Left lung (tissue), 10 donors: ENCODE data around the gene EZH1. TPM values are rescaled to one million over a fixed set of nuclear protein-coding genes. Genes with fewer than 3 reads are reported as not detected.
A peak's percentile ranks its signal among the peaks of the same experiment; 100 is the strongest.

Experiments used
- ATAC-seq: fragments of 200-7000 bp; cut with Tn5 transposase; one replicate; pipeline ENCODE4 v1.9.1; 2020; ENCODE audit warnings: moderate library complexity
- DNase-seq, 4 donors: peaks; one replicate each; pipeline ENCODE4 v3.0.0-alpha.2; 2013 to 2020
- H3K27ac ChIP-seq, 2 donors: fragments of 200-600 bp; sonication (generic) in 1 of 2; one replicate each; pipeline versions ENCODE4 v1.5.0 to v1.8.0; 2020 to 2021
- H3K27me3 ChIP-seq, 2 donors: fragments of 200-600 bp; sonication (generic) in 1 of 2; one replicate each; pipeline versions ENCODE4 v1.5.0 to v1.8.0; 2020 to 2021
- H3K36me3 ChIP-seq, 2 donors: fragments of 200-600 bp; sonication (generic) in 1 of 2; one replicate each; pipeline versions ENCODE4 v1.5.0 to v1.8.0; 2020 to 2021
- H3K4me1 ChIP-seq, 2 donors: fragments of 200-600 bp; one replicate each; pipeline ENCODE4 v1.8.0; 2021
- H3K4me3 ChIP-seq, 2 donors: fragments of 200-600 bp; sonication (generic) in 1 of 2; one replicate each; pipeline versions ENCODE4 v1.5.0 to v1.8.0; 2020 to 2021; ENCODE audit warnings: mild to moderate bottlenecking in 1 of 2
- H3K9me3 ChIP-seq, 2 donors: fragments of 200-600 bp; sonication (generic) in 1 of 2; one replicate each; pipeline versions ENCODE4 v1.5.0 to v1.8.0; 2020 to 2021
- CTCF ChIP-seq, 2 donors: fragments of 200-600 bp; sonication (generic) in 1 of 2; IDR thresholded peaks; one replicate each; pipeline versions ENCODE4 v1.5.0 to v1.8.0; 2021; ENCODE audit warnings: antibody characterized with exemption in 2 of 2
- intact Hi-C, 2 donors: fragments of 100-400 bp; cut with DNase I; formaldehyde crosslinking; loops; one replicate each; pipeline versions ENCODE4 v1.11.2 to v1.14.2; 2022
- polyA plus RNA-seq, 6 donors: library from polyadenylated mRNA; unstranded; fragments of 120-200 nt; gene quantifications; one replicate each; pipeline ENCODE4 v1.2.1, GENCODE V29; 2013; ENCODE audit not compliant: insufficient read length in 6 of 6
- total RNA-seq, 2 donors: library from RNA; stranded (reverse); fragmentation: NEBNext Ultra II Directional; extraction: Animal tissue kit (Norgen Biotek cat#: 25700); gene quantifications; one replicate each; pipeline ENCODE4 v1.2.1, GENCODE V29; 2021
- donor health status: DM: no; HTN: yes; CAD: no.
- donor health status: DM: no; HTN: no; CAD: no.

The EZH1 gene
- total and polyA plus RNA-seq, 8 donors: 31.5 to 45.9 (median 36.8) TPM

GRCh38 chr17:42779304-42779935 lies 34.6 kb upstream of the EZH1 start:
- Histone ChIP-seq H3K4me1 (peaks cover 6 to 27% of the 10 kb centered on the region in 2 donors), H3K27me3 (peaks cover 40 to 48% of the 10 kb centered on the region in 2 donors), H3K36me3 (peaks cover 0 to 53% of the 10 kb centered on the region in 2 donors), H3K9me3 (no peaks in the 10 kb centered on the region), H3K4me3 (no peak overlapping the region), H3K27ac (no peak overlapping the region)
- ATAC-seq: no peak
- intact Hi-C loops: no loop called here
- DNase-seq: no peak
- no peak for TF ChIP-seq CTCF (IDR thresholded peaks at IDR 0.05)

- Histone ChIP-seq H3K27me3 (peaks cover 31 to 40% of the 10 kb centered on the region in 2 donors), H3K9me3 (no peaks in the 10 kb centered on the region), H3K4me3 (no peak overlapping the region), H3K4me1 (peaks cover 11 to 30% of the 10 kb centered on the region in 2 donors), H3K36me3 (peaks cover 0 to 53% of the 10 kb centered on the region in 2 donors), H3K27ac (no peak overlapping the region)
- no peak for TF ChIP-seq CTCF (IDR thresholded peaks at IDR 0.05)
- DNase-seq (no peak), ATAC-seq (no peak)
- intact Hi-C loops: no loop called here
Observed at GRCh38 chr17:42778570-42778969, 33.7 kb upstream of the EZH1 start.

GRCh38 chr17:42775534-42776098 lies 30.8 kb upstream of the EZH1 start:
- ATAC-seq: no peak
- intact Hi-C loops: no loop called here
- no peak for TF ChIP-seq CTCF (IDR thresholded peaks at IDR 0.05)

GRCh38 chr17:42774066-42774745 lies 29.4 kb upstream of the EZH1 start:
- Histone ChIP-seq H3K9me3 (no peaks in the 10 kb centered on the region), H3K4me3 (peak overlapping the region; percentile 63 to 76), H3K27ac (peak overlapping the region in 1 of 2 donors; percentile 81), H3K36me3 (peaks cover 0 to 45% of the 10 kb centered on the region in 2 donors), H3K4me1 (peaks cover 10 to 27% of the 10 kb centered on the region in 2 donors), H3K27me3 (no peaks in the 10 kb centered on the region)
- intact Hi-C loops: no loop called here
- ATAC-seq: no peak
- no peak for TF ChIP-seq CTCF (IDR thresholded peaks at IDR 0.05)
- no peak for DNase-seq

More at GRCh38 chr17:42775534-42776098, 30.8 kb upstream of the EZH1 start:
- DNase-seq: no peak
- H3K27ac ChIP-seq: no peak overlapping the region
- H3K36me3 ChIP-seq: peaks cover 0 to 53% of the 10 kb centered on the region in 2 donors
- peaks cover 11 to 33% of the 10 kb centered on the region in 2 donors for H3K4me1 ChIP-seq
- H3K9me3 ChIP-seq: no peaks in the 10 kb centered on the region
- H3K27me3 ChIP-seq: peaks cover 2 to 10% of the 10 kb centered on the region in 2 donors
- H3K4me3 ChIP-seq: no peak overlapping the region
